GM21423 (cell line): ENCODE data around the gene CCDC12.
"Not testable (repeated sequence)": the region's sequence is repeated elsewhere in the genome, so short reads cannot be mapped to it uniquely, and the experiment has no call there.

Experiments used
- ATAC-seq: cut with Tn5 transposase; IDR thresholded peaks from one replicate; pipeline ENCODE4 v1.9.1; 2021; ENCODE audit warnings: mild to moderate bottlenecking, moderate library complexity; ENCODE audit not compliant: unreplicated experiment

Gene CCDC12

GRCh38 chr3:46982546-46982945 is 6.0 kb upstream of the CCDC12 start:
- ATAC-seq: no peak

- ATAC-seq: no peak
Measured at GRCh38 chr3:46981932-46982471, 5.5 kb upstream of the CCDC12 start.

GRCh38 chr3:46979958-46980497 is 3.5 kb upstream of the CCDC12 start:
- ATAC-seq: peak; percentile 1

GRCh38 chr3:46978985-46979944 is 2.7 kb upstream of the CCDC12 start, which contains the start of gene NBEAL2:
TSS of gene NBEAL2 (plus strand) at chr3:46979666. CDS start at chr3:46979862, 196 bp downstream.
- ATAC-seq: peak; percentile 67

GRCh38 chr3:46978381-46978780 is 1.8 kb upstream of the CCDC12 start:
- no peak for ATAC-seq

- ATAC-seq: no peak
Measured at GRCh38 chr3:46977811-46978195, 1.3 kb upstream of the CCDC12 start.

- ATAC-seq: no peak
Measured at GRCh38 chr3:46974421-46975171, 1.9 kb downstream of the CCDC12 start.

- no peak for ATAC-seq
Measured at GRCh38 chr3:46972396-46972795, 4.1 kb downstream of the CCDC12 start.

GRCh38 chr3:46971742-46972141 is 4.8 kb downstream of the CCDC12 start:
- no peak for ATAC-seq

GRCh38 chr3:46971151-46971550 is 5.4 kb downstream of the CCDC12 start:
- ATAC-seq: no peak

GRCh38 chr3:46970391-46971091 is 6.0 kb downstream of the CCDC12 start:
- ATAC-seq: no peak

GRCh38 chr3:46968783-46969428 is 7.6 kb downstream of the CCDC12 start:
- no peak for ATAC-seq

- ATAC-seq: no peak
Measured at GRCh38 chr3:46966811-46967210, 9.7 kb downstream of the CCDC12 start.

- ATAC-seq: no peak
Measured at GRCh38 chr3:46965151-46965550, 11.4 kb downstream of the CCDC12 start.

GRCh38 chr3:46964038-46964590 is 12.4 kb downstream of the CCDC12 start:
- ATAC-seq: not testable (repeated sequence)

GRCh38 chr3:46962990-46963389 is 13.6 kb downstream of the CCDC12 start:
- no peak for ATAC-seq

GRCh38 chr3:46962427-46962826 is 14.1 kb downstream of the CCDC12 start:
- ATAC-seq: no peak

GRCh38 chr3:46960835-46961234 is 15.7 kb downstream of the CCDC12 start:
- no peak for ATAC-seq

- no peak for ATAC-seq
Measured at GRCh38 chr3:46960081-46960701, 16.4 kb downstream of the CCDC12 start.
